Epithelial cell of proximal tubule (primary cell): ENCODE data around the gene HELQ. TPM values are rescaled to one million over a fixed set of nuclear protein-coding genes. Genes with fewer than 3 reads are reported as not detected.
"Not testable (repeated sequence)": the region's sequence is repeated elsewhere in the genome, so short reads cannot be mapped to it uniquely, and the experiment has no call there.

Source experiments
- DNase-seq: peaks from one replicate; pipeline ENCODE4 v3.0.0-alpha.2; 2011; ENCODE audit warnings: low read depth
- H3K4me3 ChIP-seq: 2 replicates; pipeline ENCODE4 v1.5.1; 2011; ENCODE audit warnings: low read depth, mild to moderate bottlenecking, low read length
- total RNA-seq: library from RNA; depleted of rRNA; stranded (reverse); fragments of >200 nt; gene quantifications from 2 replicates; pipeline ENCODE4 v1.2.3, GENCODE V29; 2015
- TF ChIP-seq, protein P1 (sequence below): conservative IDR thresholded peaks from 2 replicates; pipeline ENCODE4 v1.5.1; 2012; ENCODE audit warnings: low read depth, mild to moderate bottlenecking, low read length

HELQ gene, protein sequence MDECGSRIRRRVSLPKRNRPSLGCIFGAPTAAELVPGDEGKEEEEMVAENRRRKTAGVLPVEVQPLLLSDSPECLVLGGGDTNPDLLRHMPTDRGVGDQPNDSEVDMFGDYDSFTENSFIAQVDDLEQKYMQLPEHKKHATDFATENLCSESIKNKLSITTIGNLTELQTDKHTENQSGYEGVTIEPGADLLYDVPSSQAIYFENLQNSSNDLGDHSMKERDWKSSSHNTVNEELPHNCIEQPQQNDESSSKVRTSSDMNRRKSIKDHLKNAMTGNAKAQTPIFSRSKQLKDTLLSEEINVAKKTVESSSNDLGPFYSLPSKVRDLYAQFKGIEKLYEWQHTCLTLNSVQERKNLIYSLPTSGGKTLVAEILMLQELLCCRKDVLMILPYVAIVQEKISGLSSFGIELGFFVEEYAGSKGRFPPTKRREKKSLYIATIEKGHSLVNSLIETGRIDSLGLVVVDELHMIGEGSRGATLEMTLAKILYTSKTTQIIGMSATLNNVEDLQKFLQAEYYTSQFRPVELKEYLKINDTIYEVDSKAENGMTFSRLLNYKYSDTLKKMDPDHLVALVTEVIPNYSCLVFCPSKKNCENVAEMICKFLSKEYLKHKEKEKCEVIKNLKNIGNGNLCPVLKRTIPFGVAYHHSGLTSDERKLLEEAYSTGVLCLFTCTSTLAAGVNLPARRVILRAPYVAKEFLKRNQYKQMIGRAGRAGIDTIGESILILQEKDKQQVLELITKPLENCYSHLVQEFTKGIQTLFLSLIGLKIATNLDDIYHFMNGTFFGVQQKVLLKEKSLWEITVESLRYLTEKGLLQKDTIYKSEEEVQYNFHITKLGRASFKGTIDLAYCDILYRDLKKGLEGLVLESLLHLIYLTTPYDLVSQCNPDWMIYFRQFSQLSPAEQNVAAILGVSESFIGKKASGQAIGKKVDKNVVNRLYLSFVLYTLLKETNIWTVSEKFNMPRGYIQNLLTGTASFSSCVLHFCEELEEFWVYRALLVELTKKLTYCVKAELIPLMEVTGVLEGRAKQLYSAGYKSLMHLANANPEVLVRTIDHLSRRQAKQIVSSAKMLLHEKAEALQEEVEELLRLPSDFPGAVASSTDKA
- total RNA-seq = 5.8 and 8.6 TPM in 2 replicates

DNA sequence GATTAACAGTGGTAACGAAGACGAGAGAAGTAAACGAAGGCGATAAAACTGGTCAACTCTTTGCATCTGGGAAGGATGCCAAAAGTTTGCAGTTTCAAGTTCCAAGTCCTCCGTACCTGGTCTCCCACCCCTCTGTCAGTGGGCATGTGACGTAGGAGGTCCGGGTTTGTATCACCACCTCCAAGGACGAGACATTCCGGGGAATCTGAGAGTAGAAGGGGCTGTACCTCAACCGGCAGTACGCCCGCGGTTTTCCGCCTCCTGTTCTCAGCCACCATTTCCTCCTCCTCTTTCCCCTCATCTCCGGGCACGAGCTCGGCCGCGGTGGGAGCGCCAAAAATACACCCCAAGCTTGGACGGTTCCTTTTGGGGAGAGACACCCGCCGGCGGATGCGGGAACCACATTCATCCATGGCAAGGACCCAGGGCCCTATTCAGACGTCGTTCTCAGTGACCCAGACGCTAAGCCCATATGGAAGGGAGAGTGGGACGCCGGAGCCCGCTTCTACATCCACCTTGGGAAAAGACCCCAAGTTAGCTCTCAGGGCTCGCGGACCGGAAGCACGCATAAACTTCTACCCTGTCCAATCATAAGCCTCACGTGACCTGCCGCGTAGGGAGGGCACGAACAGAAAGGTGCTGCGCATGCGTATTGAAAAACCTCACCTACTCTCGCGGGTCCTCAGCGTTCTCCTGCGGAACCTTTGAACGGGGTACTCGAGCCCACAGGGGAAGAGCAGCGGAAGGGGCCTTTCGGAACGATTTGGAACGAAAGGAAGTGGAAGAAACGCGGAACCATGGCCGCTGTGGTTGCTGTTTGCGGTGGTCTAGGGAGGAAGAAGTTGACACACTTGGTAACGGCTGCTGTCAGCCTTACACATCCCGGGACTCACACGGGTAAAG is at the start of gene HELQ, which contains the start of gene MRPS18C:
HELQ (minus strand) TSS at position 543 of the 903 bp plus-strand sequence; CDS start at position 413, 130 bp downstream.
MRPS18C (plus strand) TSS at position 778 of the 903 bp plus-strand sequence; CDS start at position 798, 20 bp downstream.
- DNase-seq = peak; percentile 87
- TF ChIP-seq, protein P1, sequence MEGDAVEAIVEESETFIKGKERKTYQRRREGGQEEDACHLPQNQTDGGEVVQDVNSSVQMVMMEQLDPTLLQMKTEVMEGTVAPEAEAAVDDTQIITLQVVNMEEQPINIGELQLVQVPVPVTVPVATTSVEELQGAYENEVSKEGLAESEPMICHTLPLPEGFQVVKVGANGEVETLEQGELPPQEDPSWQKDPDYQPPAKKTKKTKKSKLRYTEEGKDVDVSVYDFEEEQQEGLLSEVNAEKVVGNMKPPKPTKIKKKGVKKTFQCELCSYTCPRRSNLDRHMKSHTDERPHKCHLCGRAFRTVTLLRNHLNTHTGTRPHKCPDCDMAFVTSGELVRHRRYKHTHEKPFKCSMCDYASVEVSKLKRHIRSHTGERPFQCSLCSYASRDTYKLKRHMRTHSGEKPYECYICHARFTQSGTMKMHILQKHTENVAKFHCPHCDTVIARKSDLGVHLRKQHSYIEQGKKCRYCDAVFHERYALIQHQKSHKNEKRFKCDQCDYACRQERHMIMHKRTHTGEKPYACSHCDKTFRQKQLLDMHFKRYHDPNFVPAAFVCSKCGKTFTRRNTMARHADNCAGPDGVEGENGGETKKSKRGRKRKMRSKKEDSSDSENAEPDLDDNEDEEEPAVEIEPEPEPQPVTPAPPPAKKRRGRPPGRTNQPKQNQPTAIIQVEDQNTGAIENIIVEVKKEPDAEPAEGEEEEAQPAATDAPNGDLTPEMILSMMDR = peak; percentile 40
- H3K4me3 ChIP-seq = peak within 1 kb of the TSS; percentile 91

DNA sequence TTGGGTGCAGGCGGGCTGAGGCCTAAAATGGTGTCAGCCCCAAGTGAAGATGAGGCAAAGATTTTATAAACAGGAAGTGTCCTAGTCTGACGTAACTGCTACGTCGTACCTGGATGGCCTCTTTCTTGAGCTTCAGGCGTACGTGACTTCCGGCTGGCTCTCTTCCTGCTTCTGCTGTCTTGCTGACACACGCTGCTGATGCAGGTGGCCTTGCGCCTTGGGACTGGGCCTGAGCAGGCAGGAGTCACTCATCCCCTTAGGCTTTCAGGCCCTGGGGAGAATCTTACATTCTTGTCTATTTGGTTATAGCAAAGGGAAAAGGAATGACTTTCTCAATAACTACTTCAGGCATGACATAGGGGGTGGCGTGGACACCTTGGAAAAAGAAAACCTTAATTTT is 49.4 kb upstream of the HELQ start:
- H3K4me3 ChIP-seq = no peak overlapping the region
- no peak for DNase-seq
- TF ChIP-seq, protein P1 = no peak

DNA sequence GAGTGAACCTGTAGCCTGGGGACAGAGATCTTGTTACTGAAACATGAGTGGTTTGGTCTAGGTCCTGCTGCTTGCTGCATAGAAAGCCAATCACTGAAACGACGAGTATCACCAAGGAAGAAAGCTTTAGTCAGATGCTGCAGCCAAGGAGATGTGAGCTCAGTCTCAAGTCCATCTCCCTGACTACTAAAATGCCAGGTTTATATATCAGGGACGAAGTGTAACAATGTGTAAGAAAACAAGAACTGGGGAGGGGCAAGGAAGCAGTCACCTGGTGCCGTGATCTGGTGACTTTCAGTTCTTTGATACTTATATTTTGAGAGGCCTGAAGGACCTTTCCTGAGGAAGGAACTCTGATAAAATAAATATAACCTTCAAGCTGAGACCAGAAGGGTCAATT is 48.9 kb upstream of the HELQ start:
- TF ChIP-seq, protein P1 = no peak
- H3K4me3 ChIP-seq = no peak overlapping the region
- DNase-seq = no peak

DNA sequence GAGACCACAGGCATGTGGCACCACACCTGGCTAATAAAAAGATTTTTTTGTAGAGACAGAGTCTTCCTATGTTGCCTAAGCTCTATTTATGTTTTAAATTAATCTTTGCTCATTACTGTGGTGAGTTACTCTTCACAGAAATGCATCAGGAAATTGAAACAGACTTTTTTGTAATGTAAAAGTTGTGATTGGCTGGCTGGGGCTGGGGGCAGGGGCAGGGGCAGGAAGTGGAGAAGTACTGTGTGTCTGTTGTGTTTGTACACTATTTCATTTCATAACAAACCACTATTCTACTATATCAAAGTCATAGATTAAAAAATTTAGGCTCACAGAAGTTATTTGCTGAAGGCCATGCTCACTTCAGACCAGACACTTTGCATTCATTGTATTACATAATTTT is 48.4 kb upstream of the HELQ start:
- no peak for DNase-seq
- TF ChIP-seq, protein P1 = no peak
- H3K4me3 ChIP-seq = no peak overlapping the region

DNA sequence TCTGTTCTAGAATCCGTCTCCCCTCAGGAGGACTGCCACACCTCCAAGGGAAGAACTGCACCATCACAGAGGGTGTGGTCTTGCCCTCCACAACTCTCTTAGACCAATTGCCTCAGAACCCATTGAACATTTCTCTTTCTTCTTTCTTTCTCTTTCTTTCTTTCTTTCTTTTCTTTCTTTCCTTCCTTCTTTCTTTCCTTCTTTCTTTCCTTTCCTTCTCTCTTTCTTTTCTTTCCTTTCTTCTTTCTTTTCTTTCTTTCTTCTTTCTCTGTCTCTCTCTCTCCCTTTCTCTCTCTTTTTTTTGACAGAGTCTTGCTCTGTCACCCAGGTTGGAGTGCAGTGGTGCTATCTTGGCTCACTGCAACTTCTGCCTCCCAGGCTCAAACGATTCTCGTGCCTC is 46.0 kb upstream of the HELQ start:
- DNase-seq, H3K4me3 ChIP-seq: not testable (repeated sequence)

DNA sequence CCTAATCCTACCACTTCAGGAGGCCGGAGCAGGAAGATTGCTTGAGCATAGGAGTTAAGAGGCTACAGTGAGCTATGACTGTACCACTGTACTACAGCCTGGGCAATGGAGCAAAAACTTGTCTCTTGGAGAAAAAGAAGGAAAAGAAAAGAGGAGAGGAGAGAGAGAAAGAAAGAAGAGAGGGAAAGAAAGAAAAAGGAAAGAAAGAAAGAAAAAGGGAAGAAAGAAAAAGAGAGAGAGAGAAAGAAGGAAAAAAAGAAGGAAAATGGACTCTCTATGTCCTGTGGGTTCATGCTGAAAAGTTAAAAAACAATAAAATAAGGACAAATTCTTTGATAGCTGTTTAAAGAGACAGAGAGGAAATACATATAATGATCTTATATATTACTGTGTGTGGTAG is 42.6 kb upstream of the HELQ start:
- TF ChIP-seq, protein P1 = no peak
- H3K4me3 ChIP-seq = no peak overlapping the region
- DNase-seq = no peak

DNA sequence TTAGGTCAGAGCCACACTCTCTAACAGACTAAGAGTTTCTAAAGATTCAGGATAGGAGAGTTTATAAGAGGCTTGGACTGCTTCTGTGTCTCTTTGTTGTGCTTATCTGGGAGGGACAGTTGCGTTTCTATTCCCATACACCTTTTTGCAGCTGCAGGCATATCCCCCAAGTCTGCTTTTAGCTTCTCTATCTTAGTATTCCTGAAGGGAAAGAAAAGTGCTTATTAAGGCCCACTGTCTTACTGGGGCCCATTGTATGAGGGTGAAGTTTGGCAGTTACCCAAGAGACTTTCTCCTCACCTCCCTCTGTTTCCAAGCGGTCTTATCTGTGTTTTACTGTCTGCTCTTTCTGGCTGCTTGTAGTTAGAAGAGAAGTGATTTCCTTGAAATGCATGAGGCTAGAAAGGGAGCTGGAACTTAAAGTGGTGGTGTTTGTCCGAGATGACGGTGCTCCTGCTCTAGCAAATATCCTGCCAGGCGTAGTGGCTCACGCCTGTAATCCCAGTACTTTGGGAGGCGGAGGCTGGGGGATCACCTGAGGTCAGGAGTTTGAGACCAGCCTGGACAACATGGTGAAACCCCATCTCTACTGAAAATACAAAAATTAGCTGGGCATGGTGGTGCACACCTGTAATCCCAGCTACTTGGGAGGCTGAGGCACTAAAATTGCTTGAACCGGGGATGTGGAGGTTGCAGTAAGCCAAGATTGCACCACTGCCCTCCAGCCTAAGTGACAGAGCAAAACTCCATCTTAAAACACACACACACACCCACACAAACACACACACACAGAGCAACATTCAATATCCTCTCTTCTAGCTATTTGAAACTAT is 40.7 kb upstream of the HELQ start:
- DNase-seq, H3K4me3 ChIP-seq: not testable (repeated sequence)
